A673 (cell line): ENCODE measurements around the gene SSBP2. TPM values are rescaled to one million over a fixed set of nuclear protein-coding genes. Genes with fewer than 3 reads are reported as not detected.

Source experiments
- BruUV-seq: library from RNA; stranded (reverse); fragments of 400-500 nt; replicated peaks from 2 replicates; lab custom pipeline; 2021; lab: Mats Ljungman, UMichigan
- CTCF ChIA-PET: fragments of 300-600 bp; sonication (Branson Sonifier 250); formaldehyde crosslinking; loops from one replicate; lab custom pipeline; 2022; ENCODE audit warnings: antibody characterized with exemption; lab: Charles Lee
- POLR2A ChIA-PET: fragments of 300-600 bp; sonication (Branson Sonifier 250); formaldehyde crosslinking; loops from one replicate; lab custom pipeline; 2022; ENCODE audit warnings: antibody characterized with exemption; ENCODE audit not compliant: low non-redundant PET; lab: Charles Lee
- DNase-seq: peaks from one replicate; pipeline ENCODE4 v3.0.0-alpha.2; 2015; ENCODE audit warnings: low spot score
- H3K27ac ChIP-seq: fragments of 200-600 bp; sonication (generic); 2 replicates; pipeline ENCODE4 v1.5.1; 2016; ENCODE audit warnings: mixed run types, low read depth, mild to moderate bottlenecking, mixed read lengths, antibody characterized with exemption, low read length; ENCODE audit not compliant: poor library complexity, severe bottlenecking
- H3K27me3 ChIP-seq: fragments of 200-600 bp; sonication (generic); replicated peaks from 2 replicates; pipeline ENCODE4 v1.6.1; 2017; ENCODE audit warnings: mixed run types, low read depth, mild to moderate bottlenecking, mixed read lengths, antibody characterized with exemption, low read length; ENCODE audit not compliant: insufficient read depth, poor library complexity
- H3K36me3 ChIP-seq: fragments of 200-600 bp; sonication (generic); 2 replicates; pipeline ENCODE4 v1.6.1; 2016; ENCODE audit warnings: mixed run types, mild to moderate bottlenecking, mixed read lengths, antibody characterized with exemption, low read length; ENCODE audit not compliant: insufficient read depth, poor library complexity, severe bottlenecking
- H3K4me1 ChIP-seq: fragments of 200-600 bp; sonication (generic); 2 replicates; pipeline ENCODE4 v1.6.1; 2017; ENCODE audit warnings: mixed run types, mild to moderate bottlenecking, mixed read lengths, antibody characterized with exemption, low read length; ENCODE audit not compliant: insufficient read depth, poor library complexity, severe bottlenecking
- H3K4me3 ChIP-seq: fragments of 200-600 bp; sonication (generic); 2 replicates; pipeline ENCODE4 v1.5.1; 2016; ENCODE audit warnings: low read depth, mixed run types, mild to moderate bottlenecking, mixed read lengths, low read length; ENCODE audit not compliant: poor library complexity, severe bottlenecking
- H3K9me3 ChIP-seq: fragments of 200-600 bp; sonication (generic); 2 replicates; pipeline ENCODE4 v1.6.1; 2016; ENCODE audit warnings: mixed run types, low read depth, mild to moderate bottlenecking, mixed read lengths, antibody characterized with exemption, low read length; ENCODE audit not compliant: poor library complexity, severe bottlenecking
- CTCF ChIP-seq: fragments of 300-800, 200-600 bp; sonication (generic); conservative IDR thresholded peaks from 2 replicates; pipeline ENCODE4 v1.5.1; 2017; ENCODE audit warnings: low read depth, mild to moderate bottlenecking, antibody characterized with exemption, low read length, moderate library complexity, mixed read lengths
- EZH2 ChIP-seq: fragments of 200-600 bp; sonication (generic); IDR thresholded peaks from 2 replicates; pipeline ENCODE4 v1.6.1; 2017; ENCODE audit warnings: borderline replicate concordance, low read depth, mild to moderate bottlenecking, mixed read lengths, antibody characterized with exemption, low read length; ENCODE audit not compliant: poor library complexity, severe bottlenecking
- intact Hi-C: fragments of 100-400 bp; cut with micrococcal nuclease; formaldehyde crosslinking; loops from one replicate; pipeline ENCODE4 v1.10.0; 2022; ENCODE audit not compliant: unreplicated experiment
- total RNA-seq: library from RNA; stranded (reverse); gene quantifications from 2 replicates; pipeline ENCODE4 v1.2.3, GENCODE V29; 2021

SSBP2 gene
- total RNA-seq, 1 experiment from 2014 or later, result 42.8 TPM

DNA sequence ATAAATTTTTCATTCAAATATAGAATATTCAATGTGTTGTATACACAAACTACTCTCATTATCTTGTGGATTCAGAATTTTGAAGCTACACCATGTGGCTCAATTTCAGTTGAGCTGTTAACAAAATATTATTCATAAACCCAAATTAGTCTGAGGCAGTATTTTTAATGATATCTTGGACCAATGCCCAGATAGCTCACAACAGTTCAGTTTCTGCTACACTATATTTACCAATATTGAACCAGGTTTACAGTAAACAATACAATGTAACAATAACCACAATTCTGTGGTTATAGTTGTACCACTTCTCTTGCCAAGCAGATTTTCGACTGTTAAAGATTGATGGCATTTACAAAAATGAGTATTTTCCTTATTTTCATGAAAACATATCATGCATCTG, 99.9 kb downstream of the SSBP2 start:
- Histone ChIP-seq H3K36me3 (no peaks in the 10 kb centered on the region), H3K4me3 (no peak overlapping the region), H3K4me1 (peaks cover 5% of the 10 kb centered on the region), H3K27me3 (no peaks in the 10 kb centered on the region), H3K27ac (no peak overlapping the region), H3K9me3 (no peaks in the 10 kb centered on the region)
- intact Hi-C loops, result no loop called here
- CTCF ChIA-PET, result no interaction called here
- TF ChIP-seq EZH2 (no peak), CTCF (no peak)
- no peak for DNase-seq
- no TSS peak for BruUV-seq
- POLR2A ChIA-PET, result no interaction called here

GRCh38 chr5:81646469-81646995, 104.4 kb downstream of the SSBP2 start:
- intact Hi-C loops, result no loop called here
- Histone ChIP-seq H3K4me3 (no peak overlapping the region), H3K27ac (no peak overlapping the region), H3K27me3 (no peaks in the 10 kb centered on the region), H3K36me3 (no peaks in the 10 kb centered on the region), H3K4me1 (peaks cover 5% of the 10 kb centered on the region), H3K9me3 (no peaks in the 10 kb centered on the region)
- ChIA-PET POLR2A (no interaction called here), CTCF (interaction anchor here (0.5 kb wide), 1 partner anchor 1350 kb away, joined by 7 read pairs; no protein-coding TSS in a partner anchor)
- BruUV-seq, result no TSS peak
- DNase-seq, result no peak
- TF ChIP-seq EZH2, result no peak
- TF ChIP-seq CTCF, result no peak

DNA sequence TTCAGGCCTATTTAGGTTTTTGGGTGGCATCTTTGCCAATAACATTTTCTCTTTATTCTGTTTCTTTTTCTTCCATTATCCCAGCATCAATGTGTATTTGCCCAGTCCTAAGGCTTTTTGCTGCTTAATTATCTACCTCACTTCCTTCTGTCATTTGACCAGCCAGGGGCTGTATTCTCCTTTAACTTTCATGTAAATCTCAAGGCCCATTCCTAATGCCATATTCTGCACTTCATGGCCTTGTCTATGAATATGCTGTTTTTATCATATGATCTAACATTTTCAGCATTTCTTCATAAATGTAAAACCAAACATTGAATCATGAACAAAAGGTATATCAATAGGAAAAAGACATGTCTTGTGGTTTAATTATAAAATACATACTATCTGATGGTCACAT, 108.7 kb downstream of the SSBP2 start:
- Histone ChIP-seq H3K9me3 (no peaks in the 10 kb centered on the region), H3K27me3 (no peaks in the 10 kb centered on the region), H3K27ac (no peak overlapping the region), H3K36me3 (no peaks in the 10 kb centered on the region), H3K4me1 (peaks cover 6% of the 10 kb centered on the region), H3K4me3 (no peak overlapping the region)
- ChIA-PET CTCF (no interaction called here), POLR2A (no interaction called here)
- no peak for DNase-seq
- BruUV-seq, result no TSS peak
- no peak for TF ChIP-seq CTCF
- intact Hi-C loops, result no loop called here
